Right ventricle myocardium inferior (tissue), 1 donor: ENCODE data around the gene CEP41. TPM values are rescaled to one million over a fixed set of nuclear protein-coding genes. Genes with fewer than 3 reads are reported as not detected.

Experiments
- ATAC-seq: fragments of 200-7000 bp; cut with Tn5 transposase; one replicate; pipeline ENCODE4 v1.9.1; 2020; ENCODE audit warnings: mild to moderate bottlenecking, moderate library complexity
- DNase-seq: peaks from one replicate; pipeline ENCODE4 v3.0.0; 2021; ENCODE audit errors: missing footprints
- intact Hi-C: fragments of 100-400 bp; cut with DNase I; formaldehyde crosslinking; loops from one replicate; pipeline ENCODE4 v1.11.0; 2022
- total RNA-seq: library from RNA; stranded (reverse); fragmentation: NEBNext Ultra II Directional; extraction: Animal tissue kit (Norgen Biotek cat#: 25700); gene quantifications from one replicate; pipeline ENCODE4 v1.2.1, GENCODE V29; 2021
- donor health status: DM: no; HTN: yes; CAD: no; lungs with severe emphysema.

CEP41 gene
- total RNA-seq, 1 donor from 2014 or later = 3.8 TPM

GRCh38 chr7:130429019-130429418 lies 11.8 kb downstream of the CEP41 start:
- DNase-seq (no peak), ATAC-seq (no peak)
- intact Hi-C loops = no loop called here

GRCh38 chr7:130426564-130426963 lies 14.3 kb downstream of the CEP41 start:
- intact Hi-C loops = no loop called here
- no peak for ATAC-seq

GRCh38 chr7:130425796-130426195 lies 15.0 kb downstream of the CEP41 start:
- ATAC-seq = no peak
- intact Hi-C loops = no loop called here
- no peak for DNase-seq

More at GRCh38 chr7:130426564-130426963, 14.3 kb downstream of the CEP41 start:
- no peak for DNase-seq

- DNase-seq (no peak), ATAC-seq (no peak)
- intact Hi-C loops = no loop called here
These were observed 17.2 kb downstream of the CEP41 start for GRCh38 chr7:130423501-130424037.

- no peak for ATAC-seq
- no peak for DNase-seq
- intact Hi-C loops = no loop called here
These were observed 19.1 kb downstream of the CEP41 start for GRCh38 chr7:130421684-130422083.

- intact Hi-C loops = no loop called here
- ATAC-seq = no peak
- no peak for DNase-seq
These were observed 19.8 kb downstream of the CEP41 start for GRCh38 chr7:130420943-130421578.

GRCh38 chr7:130419658-130420057 lies 21.2 kb downstream of the CEP41 start:
- DNase-seq (no peak), ATAC-seq (no peak)
- intact Hi-C loops = no loop called here

- intact Hi-C loops = no loop called here
- DNase-seq = no peak
- no peak for ATAC-seq
These were observed 22.5 kb downstream of the CEP41 start for GRCh38 chr7:130418306-130418705.

- ATAC-seq (no peak), DNase-seq (no peak)
- intact Hi-C loops = no loop called here
These were observed 23.6 kb downstream of the CEP41 start for GRCh38 chr7:130417213-130417612.

GRCh38 chr7:130415006-130415405 lies 25.8 kb downstream of the CEP41 start:
- DNase-seq = no peak
- intact Hi-C loops = no loop called here
- no peak for ATAC-seq

- ATAC-seq = no peak
- no peak for DNase-seq
- intact Hi-C loops = no loop called here
These were observed 27.6 kb downstream of the CEP41 start for GRCh38 chr7:130413201-130413600.

- no peak for ATAC-seq
- intact Hi-C loops = no loop called here
- no peak for DNase-seq
These were observed 29.8 kb downstream of the CEP41 start for GRCh38 chr7:130410868-130411541.

GRCh38 chr7:130409712-130410072 lies 31.1 kb downstream of the CEP41 start:
- DNase-seq (no peak), ATAC-seq (no peak)
- intact Hi-C loops = no loop called here

- DNase-seq (no peak), ATAC-seq (no peak)
- intact Hi-C loops = no loop called here
These were observed 31.6 kb downstream of the CEP41 start for GRCh38 chr7:130409067-130409711.

- intact Hi-C loops = no loop called here
- ATAC-seq = no peak
- no peak for DNase-seq
These were observed 35.8 kb downstream of the CEP41 start for GRCh38 chr7:130405003-130405402.

GRCh38 chr7:130401578-130401977 lies 39.2 kb downstream of the CEP41 start:
- no peak for ATAC-seq
- intact Hi-C loops = no loop called here
- DNase-seq = no peak

GRCh38 chr7:130401101-130401500 lies 39.7 kb downstream of the CEP41 start:
- intact Hi-C loops = no loop called here
- DNase-seq = no peak
- no peak for ATAC-seq

GRCh38 chr7:130400120-130400572 lies 40.7 kb downstream of the CEP41 start:
- ATAC-seq (no peak), DNase-seq (no peak)

GRCh38 chr7:130398526-130399090 lies 42.2 kb downstream of the CEP41 start:
- ATAC-seq (no peak), DNase-seq (no peak)
- intact Hi-C loops = no loop called here

More at GRCh38 chr7:130400120-130400572, 40.7 kb downstream of the CEP41 start:
- intact Hi-C loops = no loop called here

- no peak for ATAC-seq
- intact Hi-C loops = no loop called here
- no peak for DNase-seq
These were observed 43.1 kb downstream of the CEP41 start for GRCh38 chr7:130397758-130398073.
